NT2/D1 (cell line): Measurements from ENCODE around the gene FBXL7.

Experiments
- SUZ12 ChIP-seq: IDR thresholded peaks from 2 replicates; pipeline ENCODE4 v1.6.1; 2011; ENCODE audit not compliant: insufficient read length, insufficient read depth; ENCODE audit errors: extremely low read depth
- ZNF274 ChIP-seq: IDR thresholded peaks from 2 replicates; pipeline ENCODE4 v1.6.1; 2011; ENCODE audit warnings: mild to moderate bottlenecking, low read depth, low read length

DNA sequence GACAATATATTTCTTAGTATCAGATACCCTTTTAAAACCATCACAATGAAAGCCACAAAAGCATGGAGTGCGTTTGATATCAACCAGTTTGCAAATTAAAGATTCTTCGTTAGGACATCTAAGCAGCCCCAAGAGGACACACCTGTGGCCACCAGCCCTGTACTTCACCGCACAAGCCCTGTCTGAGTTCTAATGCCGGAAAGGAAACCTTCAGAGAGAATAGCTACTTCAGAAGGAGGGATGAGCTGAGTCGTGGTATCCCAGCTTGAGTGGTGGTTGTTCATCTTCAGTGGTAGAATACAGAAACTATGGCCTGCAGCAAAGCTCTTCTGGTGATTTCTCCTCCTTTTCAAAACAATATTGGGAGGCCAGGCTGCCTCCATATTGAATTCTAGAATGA, 319.6 kb downstream of the FBXL7 start:
- TF ChIP-seq ZNF274: no peak
- TF ChIP-seq SUZ12: no peak
